Measurements from ENCODE around the gene RRP1B.
A peak's percentile ranks its signal among the peaks of the same experiment; 100 is the strongest.

RRP1B gene

DNA sequence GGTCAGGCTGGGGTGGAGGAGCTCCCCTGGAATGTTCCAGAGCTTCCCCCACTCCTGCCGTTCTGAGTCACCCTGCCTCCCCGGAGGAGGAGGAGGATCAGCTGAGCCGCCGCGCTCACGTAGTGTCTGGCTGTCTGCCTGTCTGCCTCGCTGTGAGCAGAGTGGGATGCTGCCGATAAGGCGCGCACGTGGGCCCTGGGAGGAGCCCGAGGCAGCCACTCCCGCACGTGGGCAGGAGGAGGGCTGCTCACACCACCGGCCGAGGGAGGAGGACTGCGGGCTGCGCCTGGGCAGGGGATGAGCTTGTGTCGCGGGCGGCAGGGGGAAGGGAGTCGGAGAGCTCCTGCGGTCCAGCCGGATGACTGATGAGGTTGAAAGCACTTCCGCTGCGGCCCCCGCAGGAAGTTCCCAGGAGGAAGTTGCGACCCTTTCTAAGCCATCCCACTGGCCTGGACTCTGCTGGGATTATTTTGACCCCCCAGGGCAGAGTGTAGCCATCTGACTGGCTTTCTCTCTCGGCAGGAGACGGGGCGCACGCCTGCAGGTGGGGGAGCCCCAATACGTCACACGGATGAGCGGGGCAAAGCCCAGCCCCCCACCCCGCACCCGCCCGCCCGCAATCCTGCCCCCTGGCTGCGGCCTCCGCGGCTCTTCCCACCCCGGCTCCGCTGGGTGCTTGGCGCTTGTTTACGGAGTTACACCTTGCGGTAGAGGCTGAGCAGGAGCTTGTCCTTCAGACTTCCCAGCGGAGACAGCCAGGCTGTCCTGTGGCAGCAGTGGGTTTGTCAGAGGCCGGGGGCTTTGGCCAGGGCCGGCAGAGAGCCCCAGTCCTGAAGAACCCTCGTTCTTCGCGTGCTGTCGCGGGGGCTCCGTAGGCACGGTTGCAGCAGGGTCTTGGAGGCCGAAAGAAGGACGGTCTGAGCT, 69.4 kb downstream of the RRP1B start:
- DNase-seq = peak; percentile 85

DNA sequence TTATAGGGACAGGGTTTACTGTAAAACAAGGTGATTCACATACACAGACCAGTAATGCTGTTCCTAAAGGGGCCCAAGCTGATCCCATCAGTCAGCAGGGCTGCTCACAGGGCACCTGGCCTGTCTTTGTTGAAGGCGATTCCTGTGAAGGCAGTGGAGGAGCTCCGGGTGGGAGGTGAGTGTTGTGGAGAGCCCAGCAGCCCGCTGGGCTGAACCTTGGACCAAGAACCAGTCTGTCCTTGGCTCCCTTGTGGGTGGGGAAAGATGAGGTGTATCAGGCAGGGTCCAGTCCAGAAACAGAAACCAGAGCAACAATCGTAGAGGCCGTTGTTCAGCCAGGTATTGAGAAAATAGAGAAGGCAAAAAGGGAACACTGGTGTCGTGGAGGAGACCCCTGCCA, 72.1 kb downstream of the RRP1B start:
- DNase-seq = no peak

DNA sequence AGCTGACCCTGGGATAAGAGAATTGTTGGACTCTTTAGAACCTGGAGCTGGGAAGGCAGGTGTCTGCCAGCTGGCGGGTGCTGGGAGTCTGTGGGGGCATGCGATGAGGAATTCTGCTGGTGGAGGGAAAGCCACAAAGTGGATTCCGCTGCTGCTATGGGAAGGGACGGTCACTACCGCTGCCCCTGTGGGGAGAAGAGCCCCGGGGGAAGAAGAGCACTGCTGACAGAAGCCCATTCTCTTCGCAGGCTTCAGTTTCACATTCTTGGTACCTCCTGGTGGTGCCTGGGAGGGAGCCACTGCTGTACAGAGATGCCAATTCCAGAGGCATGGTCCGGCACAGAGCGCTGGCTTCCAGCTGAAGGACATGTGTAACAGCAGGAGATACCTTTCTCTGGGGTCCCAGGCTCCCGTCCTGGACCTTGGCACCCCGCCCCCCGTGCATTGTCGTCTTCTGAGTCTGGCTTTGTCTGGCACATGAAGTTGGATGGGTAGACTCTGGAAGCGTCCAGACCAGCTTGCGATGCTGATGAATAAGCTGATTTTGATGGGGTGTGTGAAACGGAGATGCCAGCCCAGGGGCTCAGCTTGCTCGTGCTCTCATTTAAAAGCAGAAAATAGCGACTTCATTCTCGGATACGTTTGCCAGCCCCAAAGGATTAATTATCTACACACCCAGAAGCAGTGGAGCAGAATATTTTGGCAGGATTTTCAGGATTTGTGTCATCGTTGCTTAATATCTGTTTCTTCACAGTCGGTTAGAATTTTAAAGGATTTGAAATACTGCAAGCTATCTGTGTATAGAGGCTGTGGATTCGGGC, 72.7 kb downstream of the RRP1B start:
- no peak for DNase-seq

DNA sequence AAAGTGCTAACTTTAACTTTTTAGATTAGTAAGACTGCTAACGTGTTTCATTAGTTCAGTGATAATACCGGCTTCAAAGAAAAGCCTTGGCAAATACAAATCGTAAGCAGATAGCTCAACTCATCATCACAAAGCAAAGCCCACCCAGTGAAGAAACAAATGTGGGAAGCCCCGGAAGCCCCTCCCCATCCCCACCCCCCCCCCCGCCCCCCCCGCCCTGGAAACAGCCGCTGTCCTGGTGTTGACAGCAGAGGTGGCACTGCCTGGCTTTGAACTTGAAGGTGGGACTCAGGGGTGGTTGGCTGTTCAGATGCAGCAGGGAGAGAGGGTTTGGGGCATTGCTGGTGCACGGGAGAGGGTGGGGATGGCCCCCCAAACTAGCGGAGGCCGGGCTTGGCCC, 73.7 kb downstream of the RRP1B start:
- DNase-seq = no peak

DNA sequence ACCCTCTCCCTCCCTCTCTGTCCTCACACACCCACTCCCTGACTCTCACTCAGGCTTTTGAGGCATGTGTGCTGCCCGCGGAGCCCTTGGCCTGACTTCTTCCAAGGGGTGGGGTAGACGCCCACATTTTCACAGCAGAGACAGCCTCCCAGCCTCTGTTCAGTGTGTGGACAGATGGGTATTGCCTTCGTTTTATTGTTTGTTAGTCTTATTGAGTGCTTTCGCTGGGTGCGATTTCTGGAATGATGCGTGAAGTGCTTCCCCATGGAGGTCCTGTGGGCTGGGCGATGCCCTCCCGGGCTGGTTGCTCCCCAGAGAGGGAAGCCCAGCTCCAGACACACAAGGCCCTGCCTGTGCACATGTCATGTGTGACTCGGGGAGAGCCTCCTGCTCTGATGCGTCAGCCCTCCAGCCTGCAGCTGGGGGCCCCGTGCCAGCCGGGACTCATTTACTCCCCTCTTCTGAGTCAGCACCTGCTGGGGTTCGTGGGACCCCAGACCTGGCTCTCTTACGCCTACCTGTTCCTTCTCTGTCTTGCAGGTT, 74.2 kb downstream of the RRP1B start:
- DNase-seq = no peak

DNA sequence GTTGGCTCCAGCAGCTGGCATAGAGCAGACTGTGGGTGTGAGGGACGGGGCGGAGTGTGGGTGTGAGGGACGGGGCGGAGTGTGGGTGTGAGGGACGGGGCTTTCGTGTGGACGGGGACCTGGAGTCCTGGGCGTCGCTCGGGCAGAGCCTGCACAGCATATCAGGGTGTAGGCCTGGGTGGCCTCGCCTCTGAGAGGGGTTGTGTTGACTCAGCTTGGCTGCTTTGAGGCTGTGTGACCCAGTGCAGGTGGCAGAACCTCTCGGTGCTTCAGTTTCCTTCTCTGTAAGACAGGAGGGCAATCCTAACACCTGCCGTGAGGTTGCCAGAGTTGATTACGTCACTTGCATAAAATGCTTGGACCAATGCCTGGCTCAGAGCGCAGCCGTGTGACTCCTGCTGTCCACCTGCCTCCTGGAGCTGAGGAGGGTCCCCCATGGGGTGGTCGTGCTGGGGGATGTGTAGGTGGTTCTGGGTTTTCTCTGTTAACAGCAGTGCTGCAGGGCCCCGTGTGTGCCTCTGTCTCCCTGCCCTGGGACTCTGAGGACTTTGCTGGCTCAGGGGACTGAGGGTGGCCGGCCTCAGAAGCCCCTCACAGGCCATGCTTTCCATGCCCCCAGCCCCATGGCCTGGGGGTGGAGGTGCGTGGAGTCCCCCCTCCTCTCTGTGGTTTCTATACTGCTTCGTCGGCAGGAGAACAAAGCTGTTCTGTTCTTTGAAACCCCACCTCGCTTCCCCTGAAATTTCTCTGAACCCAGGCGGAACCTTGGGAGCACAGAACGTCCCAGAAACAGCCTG, 75.0 kb downstream of the RRP1B start:
- no peak for DNase-seq

DNA sequence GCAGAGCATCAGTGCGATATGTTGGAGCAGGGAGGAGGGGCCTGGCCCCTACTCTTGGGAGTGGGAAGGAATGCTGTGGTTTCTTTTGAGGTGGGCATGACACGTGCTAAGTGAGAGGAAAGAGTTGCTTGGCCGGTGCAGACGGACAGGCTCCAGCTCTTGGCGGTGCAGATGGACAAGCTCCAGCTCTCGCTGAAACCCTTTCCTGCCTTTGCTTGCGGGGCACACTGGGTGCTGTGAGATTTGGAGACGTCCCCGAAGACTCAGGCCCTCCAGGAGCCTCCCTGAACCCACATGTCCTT, 75.5 kb downstream of the RRP1B start:
- DNase-seq = no peak

DNA sequence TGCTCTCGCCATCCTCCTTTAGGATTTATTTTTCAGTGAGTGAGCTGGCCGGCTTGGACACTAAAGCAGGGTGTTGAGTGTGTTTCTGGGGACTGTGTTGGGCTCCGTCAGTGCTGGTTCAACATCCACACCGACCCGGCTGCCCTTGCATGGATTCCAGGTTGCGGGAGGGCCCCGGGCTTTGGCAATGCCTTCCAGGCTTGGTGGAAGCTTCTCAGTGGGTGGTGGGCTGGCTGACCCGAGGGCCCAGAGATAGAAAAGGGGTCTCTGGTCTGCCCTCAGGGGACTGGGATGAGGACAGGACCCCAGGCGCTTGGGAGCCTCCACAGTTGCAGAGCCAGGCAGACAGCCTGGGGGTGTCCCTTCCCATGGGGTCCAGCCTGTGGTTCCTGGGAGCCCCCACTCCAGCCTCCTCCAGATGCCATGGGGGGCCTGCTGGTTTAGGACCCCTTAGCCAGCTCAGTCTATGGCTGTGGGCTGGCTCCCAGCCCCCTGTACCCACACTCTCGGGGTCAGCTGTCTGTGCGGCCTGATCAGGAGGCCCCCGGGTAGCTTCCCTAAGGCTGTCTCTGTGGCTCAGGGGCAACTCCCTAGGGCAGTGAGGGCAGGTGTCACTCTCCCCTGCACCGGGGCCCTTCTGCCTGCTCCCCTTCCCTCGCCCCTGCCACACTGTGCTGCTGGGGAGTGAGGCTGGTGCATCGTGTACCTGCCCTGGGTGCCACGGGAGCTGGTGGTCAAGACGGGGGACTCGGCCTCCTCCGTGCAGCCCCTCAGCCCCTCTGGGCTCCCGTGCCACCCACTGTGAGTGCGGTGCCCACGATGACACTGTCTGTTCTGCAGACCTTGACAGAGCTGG, 76.1 kb downstream of the RRP1B start:
- no peak for DNase-seq

DNA sequence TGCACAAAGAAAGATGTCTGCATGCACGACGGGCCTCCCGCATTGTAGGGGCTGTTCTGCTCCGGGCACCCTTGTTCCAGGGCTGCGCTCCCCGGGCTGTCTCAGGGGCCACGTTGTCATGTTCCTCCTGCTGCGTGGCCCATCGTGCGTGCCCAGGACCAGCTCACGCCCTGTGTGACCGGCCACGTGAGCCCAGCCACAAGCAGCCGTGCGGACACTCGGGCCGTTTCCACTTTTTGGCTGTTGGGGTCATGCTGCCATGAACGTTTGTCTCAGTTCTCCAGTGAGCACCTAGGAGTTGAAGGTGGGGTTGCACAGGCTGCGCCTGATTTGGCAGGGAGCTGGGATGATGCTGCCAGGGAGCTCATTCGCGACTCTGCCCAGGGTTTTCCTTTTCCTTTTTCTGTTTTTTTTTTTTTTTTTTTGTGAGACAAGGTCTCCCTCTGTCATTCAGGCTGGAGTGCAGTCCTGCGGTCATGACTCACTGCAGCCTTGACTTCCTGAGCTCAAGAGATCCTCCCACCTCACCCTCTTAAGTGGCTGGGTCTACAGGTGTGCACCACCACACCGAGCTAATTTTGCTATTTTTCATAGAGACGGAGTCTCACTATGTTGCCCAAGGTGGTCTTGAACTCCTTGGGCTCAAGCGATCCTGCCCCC, 77.0 kb downstream of the RRP1B start:
- DNase-seq = no peak

DNA sequence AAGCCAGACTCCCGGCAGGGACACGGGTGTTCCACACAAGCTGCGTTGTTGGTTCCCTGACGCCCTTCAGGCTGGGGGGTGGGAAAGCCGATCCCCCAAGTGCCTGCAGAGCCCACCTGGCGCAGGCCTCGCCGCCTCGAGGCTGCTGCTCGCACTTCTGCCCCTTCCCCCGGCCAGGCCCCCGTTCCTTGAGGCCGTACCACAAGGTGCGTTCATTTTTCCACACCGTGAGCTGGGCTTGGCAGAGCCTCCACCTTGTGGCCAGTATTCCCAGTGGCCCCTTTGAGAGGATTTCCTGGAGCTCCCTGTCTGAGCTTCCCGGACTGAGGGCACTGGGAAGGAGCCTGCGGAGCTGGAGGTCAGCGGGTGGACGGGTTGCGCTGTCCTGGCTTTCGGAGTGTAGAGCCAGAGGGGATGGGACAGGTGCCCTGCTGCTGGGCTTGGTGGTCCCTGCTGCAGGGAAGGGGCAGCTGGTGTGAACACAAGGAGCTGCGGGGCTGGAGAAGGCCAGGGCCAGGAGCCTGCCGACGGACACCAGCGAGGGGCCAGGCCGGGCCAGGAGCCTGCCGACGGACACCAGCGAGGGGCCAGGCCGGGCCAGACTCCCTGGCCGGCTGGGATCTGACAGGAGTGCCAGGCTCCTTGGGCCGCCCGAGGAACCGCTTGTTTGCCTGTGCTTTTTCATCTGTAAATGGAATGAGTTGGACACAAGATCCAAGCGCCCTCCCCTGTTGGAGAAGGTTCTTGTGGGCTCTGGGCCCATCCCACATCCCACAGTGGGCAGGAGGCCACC, 78.0 kb downstream of the RRP1B start:
- DNase-seq = no peak

DNA sequence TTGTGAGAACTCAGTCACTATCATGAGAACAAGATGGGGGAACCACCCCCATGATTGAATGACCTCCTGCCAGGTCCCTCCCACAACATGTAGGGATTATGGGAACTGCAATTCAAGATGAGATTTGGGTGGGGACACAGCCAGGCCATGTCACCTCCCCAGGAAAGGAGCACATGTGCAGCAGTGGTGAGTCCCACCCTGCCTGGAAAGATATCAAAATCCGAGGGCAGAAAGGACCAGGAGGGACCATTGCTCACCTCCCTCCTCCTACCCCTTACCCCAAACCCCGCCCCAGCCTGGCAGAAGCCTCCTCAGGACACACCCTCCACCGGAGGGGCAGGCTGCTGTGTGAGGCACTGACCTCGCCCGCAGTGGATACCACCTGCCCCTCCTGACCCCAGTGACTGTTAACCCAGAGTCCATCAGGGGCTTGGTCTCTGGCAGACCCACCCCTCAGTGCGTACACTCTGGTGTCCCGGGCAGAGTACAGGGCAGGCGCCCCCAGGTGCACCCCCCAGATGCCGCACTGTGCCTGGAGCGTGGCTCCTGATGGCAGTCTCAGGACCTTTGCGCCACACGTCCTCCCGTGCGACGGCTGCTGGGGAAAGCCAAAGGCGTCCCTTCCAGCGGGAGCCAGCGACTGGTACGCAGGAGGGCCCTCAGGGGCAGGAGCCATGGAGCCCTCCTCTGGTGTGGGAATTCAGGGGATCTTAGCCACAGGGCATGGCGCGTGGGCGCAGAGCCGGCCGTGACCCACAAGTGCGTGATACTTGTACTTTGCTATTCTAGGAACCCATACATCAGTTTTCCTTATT, 80.5 kb downstream of the RRP1B start:
- no peak for DNase-seq

DNA sequence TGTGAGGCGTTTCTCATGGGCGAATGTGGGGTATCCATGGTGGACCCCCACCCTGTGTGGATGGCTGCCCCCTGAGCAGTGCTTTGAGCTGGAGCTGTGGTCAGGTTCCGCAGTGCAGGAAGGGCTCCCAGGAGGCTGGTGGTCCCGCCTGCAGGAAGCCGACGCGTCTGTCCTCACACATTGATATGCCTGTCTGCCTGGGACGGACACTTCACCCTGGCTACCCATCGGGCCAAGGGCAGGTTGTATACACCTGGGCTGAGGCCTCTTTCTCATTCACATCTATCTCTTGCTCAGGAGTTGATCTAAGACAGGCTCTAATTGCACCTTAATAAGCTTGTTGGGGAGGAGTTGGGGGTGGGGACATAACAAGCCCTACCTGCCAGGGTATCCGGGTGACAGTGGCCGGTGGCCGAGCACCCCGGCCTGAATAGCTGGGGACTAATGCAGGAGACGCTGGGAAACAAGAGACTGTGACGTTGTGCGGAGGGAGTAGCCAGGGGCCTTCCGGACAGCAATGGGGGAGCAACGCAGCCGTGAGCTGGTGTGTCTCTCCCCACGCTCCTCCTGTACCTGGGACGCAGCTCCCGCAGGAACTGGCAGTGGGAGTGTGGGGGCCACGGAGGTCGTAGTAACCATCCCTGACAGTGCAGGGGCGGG, 81.3 kb downstream of the RRP1B start:
- no peak for DNase-seq

DNA sequence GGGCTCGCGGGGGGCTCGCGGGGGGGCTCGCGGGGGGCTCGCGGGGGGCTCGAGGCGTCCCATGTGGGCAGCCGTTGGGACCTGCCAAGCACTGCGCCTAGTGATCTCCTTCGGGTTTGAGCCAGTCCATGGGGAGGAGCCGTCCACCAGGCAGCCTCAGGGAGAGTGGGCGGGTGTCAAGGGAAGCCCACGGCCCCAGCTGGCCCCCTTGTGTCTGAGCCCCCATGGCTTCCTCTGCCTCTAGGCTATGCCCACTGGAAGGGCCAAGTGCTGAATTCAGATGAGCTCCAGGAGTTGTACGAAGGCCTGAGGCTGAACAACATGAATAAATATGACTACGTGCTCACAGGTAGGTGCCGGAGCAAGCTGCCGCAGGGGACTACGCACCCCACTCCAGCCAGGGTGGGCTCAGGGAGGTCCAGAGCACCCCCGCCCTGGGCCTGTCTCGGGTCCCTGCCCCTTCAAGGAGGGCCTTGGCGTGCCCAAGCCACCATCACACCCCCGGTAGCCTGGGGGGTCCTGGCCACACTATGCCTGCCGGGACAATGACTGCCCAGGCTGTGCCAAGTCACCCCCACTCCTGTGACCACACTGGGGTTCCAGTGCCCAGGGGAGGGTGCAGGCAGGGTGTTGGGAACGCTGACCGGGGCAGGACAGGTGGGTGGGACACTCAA, 82.2 kb downstream of the RRP1B start:
- DNase-seq = no peak

DNA sequence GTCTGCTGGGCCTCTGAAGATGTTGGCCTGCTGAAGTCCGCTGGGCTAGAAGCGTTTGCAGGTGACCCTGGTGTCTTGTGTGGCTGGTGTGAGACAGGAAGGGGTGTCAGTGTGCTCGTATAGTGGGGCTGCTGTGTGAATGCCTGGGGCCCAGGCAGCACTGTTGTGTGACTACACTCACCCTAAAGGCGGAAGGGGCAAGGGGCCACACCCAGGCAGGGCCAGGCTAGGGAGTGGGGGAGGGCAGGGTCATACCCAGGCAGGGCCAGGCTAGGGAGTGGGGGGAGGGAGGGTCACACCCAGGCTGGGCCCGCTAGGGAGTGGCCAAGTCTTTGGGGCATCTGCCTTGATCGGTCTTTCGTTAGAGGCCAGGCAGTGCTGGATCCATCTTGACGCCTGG, 84.6 kb downstream of the RRP1B start:
- no peak for DNase-seq

DNA sequence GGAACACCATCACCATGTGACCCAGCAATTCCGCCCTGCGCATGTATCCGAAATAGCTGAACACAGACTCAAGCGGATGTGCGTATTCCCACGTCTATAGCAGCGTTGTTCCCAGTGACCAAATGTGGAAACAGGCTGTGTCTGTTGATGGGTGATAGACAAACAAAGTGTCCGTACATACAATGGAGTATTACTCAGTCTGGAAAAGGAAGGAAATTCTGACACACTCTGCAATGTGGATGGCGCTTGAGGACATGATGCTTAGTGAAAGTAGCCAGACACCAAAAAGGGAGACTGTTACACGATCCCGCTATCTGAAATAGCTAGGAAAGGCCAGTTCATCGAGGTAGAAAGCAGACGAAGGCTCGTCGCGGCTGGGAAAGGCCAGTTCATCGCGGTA, 85.4 kb downstream of the RRP1B start:
- DNase-seq = no peak

Data from CD4-positive, alpha-beta T cell treated with Interferon gamma for 1 hour (primary cell).